Measurements from ENCODE around the gene HEMGN.

Gene HEMGN

GRCh38 chr9:97889941-97890887 is 47.8 kb downstream of the HEMGN start:
- TF ChIP-seq CTCF (conservative IDR thresholded peaks at IDR 0.05; ENCODE audit: control insufficient read depth, insufficient read depth, low read depth, low read length): peak; percentile 77
- peak; percentile 28 for DNase-seq (ENCODE audit: low read depth)
- H3K4me3 ChIP-seq (ENCODE audit: control insufficient read depth, low read depth, low read length): no peak overlapping the region

GRCh38 chr9:97880336-97880735 is 57.6 kb downstream of the HEMGN start:
- no peak for TF ChIP-seq CTCF (conservative IDR thresholded peaks at IDR 0.05; ENCODE audit: control insufficient read depth, insufficient read depth, low read depth, low read length)
- no peak overlapping the region for H3K4me3 ChIP-seq (ENCODE audit: control insufficient read depth, low read depth, low read length)
- DNase-seq (ENCODE audit: low read depth): peak; percentile 77
